H1 (cell line): Measurements from ENCODE around the gene NDUFA5.

Source experiments
- ATF3 ChIP-seq: IDR thresholded peaks from 2 replicates; pipeline ENCODE4 v1.6.1; 2011; ENCODE audit warnings: low read depth, mild to moderate bottlenecking, low read length; ENCODE audit not compliant: insufficient read depth
- BRCA1 ChIP-seq: IDR thresholded peaks from 2 replicates; pipeline ENCODE4 v1.6.1; 2012; ENCODE audit warnings: low read depth, low read length, improper control_type of control experiment
- EP300 ChIP-seq, 2 experiments: IDR thresholded peaks; 1 replicate in 1 of 2; 2 replicates in 1 of 2; pipeline ENCODE4 v1.6.1; 2011 to 2012; ENCODE audit warnings: low read depth in 2 of 2, low read length in 2 of 2, mild to moderate bottlenecking in 2 of 2, borderline replicate concordance in 1 of 2, inconsistent platforms in 1 of 2, moderate library complexity in 1 of 2
- EZH2 ChIP-seq: fragments of 200-600 bp; sonication (generic); IDR thresholded peaks from 2 replicates; pipeline ENCODE4 v1.7.1; 2012; ENCODE audit warnings: low read depth, mild to moderate bottlenecking, moderate library complexity, low read length, inconsistent platforms; ENCODE audit not compliant: severe bottlenecking
- PHF8 ChIP-seq: fragments of 200-600 bp; sonication (generic); conservative IDR thresholded peaks from 2 replicates; pipeline ENCODE4 v1.7.1; 2012; ENCODE audit warnings: low read depth, mild to moderate bottlenecking, inconsistent platforms, low read length, moderate library complexity
- POLR2A ChIP-seq, 2 experiments: IDR thresholded peaks; 1 replicate in 1 of 2; 2 replicates in 1 of 2; pipeline ENCODE4 v1.6.1; 2011; ENCODE audit warnings: low read depth in 2 of 2, low read length in 2 of 2, mild to moderate bottlenecking in 2 of 2; ENCODE audit errors: control extremely low read depth in 1 of 2
- POLR2AphosphoS5 ChIP-seq: IDR thresholded peaks from 2 replicates; pipeline ENCODE4 v1.6.1; 2011; ENCODE audit warnings: low read depth, low read length
- RAD21 ChIP-seq, 2 experiments: IDR thresholded peaks in 1 of 2; conservative IDR thresholded peaks in 1 of 2; 2 replicates each; pipeline ENCODE4 v1.6.1; 2011; ENCODE audit warnings: low read depth in 2 of 2, low read length in 2 of 2, improper control_type of control experiment in 1 of 2, inconsistent platforms in 1 of 2, mild to moderate bottlenecking in 1 of 2, moderate library complexity in 1 of 2
- SIN3A ChIP-seq, 2 experiments: IDR thresholded peaks in 1 of 2; conservative IDR thresholded peaks in 1 of 2; 2 replicates each; pipeline ENCODE4 v1.6.1; 2011 to 2012; ENCODE audit warnings: low read length in 2 of 2, improper control_type of control experiment in 1 of 2, low read depth in 1 of 2, mild to moderate bottlenecking in 1 of 2
- SP1 ChIP-seq: IDR thresholded peaks from 2 replicates; pipeline ENCODE4 v1.6.1; 2011; ENCODE audit warnings: low read depth, low read length
- TAF1 ChIP-seq: IDR thresholded peaks from 2 replicates; pipeline ENCODE4 v1.6.1; 2011; ENCODE audit warnings: mild to moderate bottlenecking, low read depth, low read length
- ZNF274 ChIP-seq: IDR thresholded peaks from 2 replicates; pipeline ENCODE4 v1.7.0; 2012; ENCODE audit warnings: low read length, borderline replicate concordance; ENCODE audit errors: extremely low read depth
- TF ChIP-seq, protein P1 (sequence below): IDR thresholded peaks from 2 replicates; pipeline ENCODE4 v1.6.1; 2012; ENCODE audit warnings: inconsistent platforms

GRCh38 chr7:123538897-123539296 is 18.7 kb downstream of the NDUFA5 start:
- TF ChIP-seq RAD21 (IDR thresholded peaks at IDR 0.05 in 1 of 2, conservative IDR thresholded peaks at IDR 0.05 in 1 of 2; ENCODE audit: low read depth in 2 of 2, low read length in 2 of 2), result no peak
- no peak for TF ChIP-seq POLR2AphosphoS5
- no peak for TF ChIP-seq EZH2
- no peak for TF ChIP-seq ATF3
- TF ChIP-seq SP1, result no peak
- TF ChIP-seq ZNF274, result no peak
- no peak for TF ChIP-seq BRCA1
- no peak for TF ChIP-seq TAF1
- no peak for TF ChIP-seq PHF8
- TF ChIP-seq SIN3A (conservative IDR thresholded peaks at IDR 0.05 in 1 of 2, IDR thresholded peaks at IDR 0.05 in 1 of 2; ENCODE audit: low read depth in 1 of 2, low read length in 2 of 2), result no peak
- TF ChIP-seq POLR2A (IDR thresholded peaks at IDR 0.05; ENCODE audit: control extremely low read depth in 1 of 2, low read depth in 2 of 2, low read length in 2 of 2), result no peak
- TF ChIP-seq EP300 (IDR thresholded peaks at IDR 0.05; ENCODE audit: borderline replicate concordance in 1 of 2, low read depth in 2 of 2, low read length in 2 of 2), result no peak
- TF ChIP-seq, protein P1, sequence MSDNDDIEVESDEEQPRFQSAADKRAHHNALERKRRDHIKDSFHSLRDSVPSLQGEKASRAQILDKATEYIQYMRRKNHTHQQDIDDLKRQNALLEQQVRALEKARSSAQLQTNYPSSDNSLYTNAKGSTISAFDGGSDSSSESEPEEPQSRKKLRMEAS, result no peak
